GM19463 (cell line): Measurements from ENCODE around the gene DCPS.
"Not testable (repeated sequence)": the region's sequence is repeated elsewhere in the genome, so short reads cannot be mapped to it uniquely, and the experiment has no call there.

Experiments
- ATAC-seq: cut with Tn5 transposase; IDR thresholded peaks from one replicate; pipeline ENCODE4 v1.9.1; 2021; ENCODE audit warnings: mild to moderate bottlenecking, moderate library complexity; ENCODE audit not compliant: unreplicated experiment

Gene DCPS

DNA sequence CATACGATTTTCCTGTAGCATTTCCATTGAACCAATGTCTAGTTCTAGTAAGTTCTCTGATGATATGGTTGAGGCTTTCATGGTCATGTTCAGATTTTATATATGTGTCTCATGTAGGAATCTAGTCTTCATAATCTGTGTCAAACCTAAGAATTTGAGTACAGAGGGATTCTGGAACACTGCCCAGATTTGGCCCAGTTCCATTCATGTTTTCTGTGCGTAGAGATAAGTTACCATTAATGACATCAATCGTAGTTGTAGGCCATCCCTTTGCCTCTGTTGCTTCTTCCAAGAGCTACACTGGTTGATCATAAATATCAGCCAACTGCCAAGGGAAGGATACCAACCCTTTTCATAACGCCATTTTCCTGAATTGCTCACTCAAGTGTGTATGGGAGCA lies 74.9 kb downstream of the DCPS start:
- no peak for ATAC-seq

DNA sequence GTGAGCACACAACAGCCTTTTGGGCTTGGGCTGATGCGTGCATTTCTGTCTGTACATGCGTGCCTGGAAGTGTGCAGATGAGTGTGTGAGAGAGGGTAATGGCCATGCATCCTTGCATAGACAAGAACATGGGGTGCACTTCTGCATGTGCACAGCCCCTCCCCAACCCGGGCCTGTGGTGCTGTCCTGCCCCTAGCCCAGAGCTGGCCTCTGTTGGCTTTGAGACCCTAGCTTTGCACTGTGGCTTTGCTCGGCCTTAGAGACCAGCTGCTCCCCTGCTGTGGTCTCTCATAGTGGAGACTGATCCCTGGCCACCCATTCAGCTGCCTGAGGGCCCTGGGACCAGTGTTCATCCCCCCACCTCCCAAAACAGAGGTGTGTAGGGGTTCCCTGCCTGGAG lies 77.0 kb downstream of the DCPS start:
- no peak for ATAC-seq

DNA sequence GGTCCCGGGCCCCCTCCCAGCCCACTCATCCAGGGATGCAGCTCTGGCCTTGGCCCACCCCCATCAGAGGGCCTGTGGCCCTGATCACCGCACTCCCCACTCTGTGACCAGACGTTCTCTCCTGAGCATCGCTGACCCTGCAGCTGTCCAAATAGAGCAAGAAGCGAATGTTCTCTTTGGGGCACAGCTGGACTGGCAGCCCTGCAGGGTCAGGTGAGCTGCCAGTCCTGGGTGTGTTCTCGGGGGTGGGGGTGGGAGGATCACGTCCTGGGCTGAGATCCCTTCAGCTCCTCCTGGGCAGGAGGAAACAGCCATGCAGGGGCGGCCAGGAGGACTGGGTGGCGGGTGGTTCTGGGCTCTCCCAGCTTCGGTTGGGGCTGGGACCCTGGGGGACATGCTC lies 78.1 kb downstream of the DCPS start:
- ATAC-seq: not testable (repeated sequence)

DNA sequence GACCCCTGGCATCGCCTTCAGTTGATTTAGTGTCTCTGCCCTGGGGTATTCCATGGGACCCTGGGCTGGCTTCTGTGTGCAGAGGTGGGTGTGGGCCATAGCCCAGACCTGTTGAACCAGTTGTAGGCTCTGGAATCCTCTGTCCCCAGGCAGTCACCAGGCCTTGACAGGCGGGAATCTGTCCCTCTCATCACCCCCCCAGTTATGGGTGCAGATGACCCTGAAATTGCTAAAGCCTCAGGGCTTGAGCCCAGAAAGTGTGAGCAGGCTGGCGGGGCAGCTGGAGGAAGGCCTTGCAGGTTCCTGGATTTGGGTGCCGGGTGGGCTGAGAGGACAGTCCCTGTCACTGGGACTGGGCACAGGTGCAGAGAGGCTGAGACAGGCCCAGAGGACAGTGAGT lies 78.8 kb downstream of the DCPS start:
- not testable (repeated sequence) for ATAC-seq

DNA sequence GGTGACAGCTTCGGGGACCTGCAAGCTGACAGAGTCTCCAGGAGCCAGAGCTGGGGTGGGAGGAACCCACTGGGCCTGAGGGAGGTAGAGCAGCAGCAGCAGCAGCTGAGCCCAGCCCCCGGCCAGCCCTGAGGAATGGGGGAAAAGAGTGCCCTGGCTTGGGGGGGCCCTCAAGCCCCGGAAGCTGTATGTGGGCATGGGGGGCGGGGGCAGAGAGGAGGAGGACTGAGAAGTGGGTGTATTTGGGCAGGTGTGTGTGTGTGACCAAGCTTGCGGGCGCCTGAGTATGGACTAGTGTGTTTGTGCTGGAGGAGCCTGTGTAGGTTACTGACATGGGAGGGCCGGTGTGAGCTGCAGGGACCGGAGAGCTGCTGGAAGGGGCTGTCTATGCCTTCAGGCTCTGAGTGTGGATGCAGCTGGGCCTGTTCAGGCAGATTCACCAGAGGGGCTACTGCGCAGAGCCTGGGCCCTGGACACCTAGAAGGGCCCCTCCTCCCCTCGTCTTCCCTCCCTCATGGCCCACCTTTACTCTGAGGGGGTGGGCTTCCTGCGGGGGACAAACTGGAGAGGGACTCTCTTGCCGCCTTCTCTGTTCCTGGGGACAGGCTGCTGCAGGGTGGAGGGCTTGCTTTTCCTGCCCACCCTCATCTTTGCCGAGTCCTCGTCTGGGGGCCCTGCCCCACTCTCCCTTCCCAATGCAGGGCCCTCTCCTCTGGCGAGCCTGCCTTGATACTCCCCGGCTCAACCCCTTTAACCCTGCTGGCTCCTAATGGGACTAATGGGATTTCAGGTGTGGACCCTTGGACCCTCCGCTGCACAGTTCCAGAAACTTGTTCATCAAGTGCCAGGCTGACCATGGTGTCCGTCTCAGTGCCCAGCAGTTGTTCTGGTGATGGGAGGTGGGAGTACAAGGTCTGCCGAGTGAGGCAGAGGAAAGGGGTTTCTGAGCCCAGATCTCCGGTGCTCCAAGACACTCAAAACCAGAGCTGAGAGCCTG lies 79.8 kb downstream of the DCPS start:
- ATAC-seq: no peak

DNA sequence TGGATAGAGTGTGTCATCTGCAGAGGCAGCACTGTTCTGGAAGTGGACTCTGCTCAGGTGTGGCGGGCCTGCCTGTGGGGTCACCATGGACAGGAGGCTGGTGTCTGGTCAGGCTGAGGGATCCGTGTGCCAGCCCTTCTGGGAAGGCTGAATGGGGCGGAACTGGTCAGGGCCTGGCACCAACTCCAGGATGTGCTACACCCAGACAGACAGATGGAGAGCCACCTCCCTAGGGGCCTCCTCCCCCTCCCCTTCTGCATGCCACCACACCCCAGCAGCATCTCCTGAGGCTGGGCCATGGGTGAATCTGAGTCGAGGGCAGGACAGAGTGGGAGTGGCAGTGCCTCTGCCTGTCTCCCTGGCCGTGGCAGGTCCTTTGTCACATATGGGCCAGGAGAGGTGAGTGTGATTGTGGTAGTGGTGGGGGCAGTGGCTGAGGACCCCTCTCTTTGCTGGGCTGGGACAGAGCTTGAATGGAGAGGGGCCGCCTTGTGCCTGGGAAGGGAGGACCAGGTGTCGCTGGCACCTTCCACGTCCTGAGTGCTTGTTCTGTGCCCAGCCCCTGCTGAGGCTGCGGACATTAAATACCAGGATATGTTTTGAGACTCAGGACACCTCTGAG lies 80.7 kb downstream of the DCPS start:
- no peak for ATAC-seq

DNA sequence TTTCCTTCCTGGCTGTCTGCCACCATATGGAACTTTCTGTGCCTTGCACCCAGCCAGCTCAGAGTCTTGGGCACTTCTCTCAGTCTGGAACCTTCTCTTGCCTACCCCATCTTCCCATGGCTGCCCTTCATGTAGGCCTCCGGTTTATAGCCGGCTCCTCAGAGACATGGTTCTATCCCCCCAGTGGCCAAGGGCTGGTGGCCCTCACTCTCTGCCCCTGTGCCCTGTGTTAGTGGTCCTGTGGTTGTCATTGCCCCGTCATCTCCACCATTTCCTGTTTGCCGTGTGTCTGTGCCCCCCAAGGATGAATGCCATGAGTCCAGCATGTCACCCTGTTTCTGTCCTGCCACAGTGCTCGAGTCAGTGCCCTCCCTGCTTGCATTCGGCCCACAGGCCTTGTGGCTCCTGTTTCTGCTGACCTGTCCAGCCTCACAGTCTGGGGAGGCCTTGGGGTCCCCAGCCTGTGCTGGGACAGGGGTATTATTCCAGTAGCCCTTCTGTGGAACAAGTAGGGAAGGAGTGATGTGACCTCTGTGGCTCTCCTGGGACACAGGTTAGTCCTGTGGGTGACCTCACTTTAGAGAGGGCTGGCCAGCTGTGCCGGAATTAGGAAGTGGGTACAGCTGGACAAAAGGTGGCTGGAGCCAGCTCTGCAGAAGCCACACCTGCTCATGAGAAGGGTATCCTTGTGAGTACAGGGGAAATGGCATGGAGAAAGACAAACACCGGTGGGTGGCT lies 82.3 kb downstream of the DCPS start:
- ATAC-seq: no peak

DNA sequence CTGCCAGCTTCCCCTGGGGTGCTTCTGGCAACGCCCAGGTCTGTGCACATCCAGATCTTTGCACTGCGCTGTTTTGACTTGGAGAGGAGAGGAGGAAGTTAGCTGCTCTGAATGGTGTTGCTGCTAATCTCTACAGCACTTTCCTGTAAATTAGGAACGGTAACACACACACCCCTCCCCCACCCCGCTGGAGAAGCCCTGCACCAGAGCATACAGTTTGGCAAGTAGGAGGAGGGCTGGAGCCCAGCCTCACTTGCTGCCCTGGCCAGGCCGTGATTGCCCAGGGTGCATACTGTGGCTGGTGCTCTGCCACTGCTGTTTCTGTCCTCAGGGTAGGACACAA lies 82.8 kb downstream of the DCPS start:
- not testable (repeated sequence) for ATAC-seq

DNA sequence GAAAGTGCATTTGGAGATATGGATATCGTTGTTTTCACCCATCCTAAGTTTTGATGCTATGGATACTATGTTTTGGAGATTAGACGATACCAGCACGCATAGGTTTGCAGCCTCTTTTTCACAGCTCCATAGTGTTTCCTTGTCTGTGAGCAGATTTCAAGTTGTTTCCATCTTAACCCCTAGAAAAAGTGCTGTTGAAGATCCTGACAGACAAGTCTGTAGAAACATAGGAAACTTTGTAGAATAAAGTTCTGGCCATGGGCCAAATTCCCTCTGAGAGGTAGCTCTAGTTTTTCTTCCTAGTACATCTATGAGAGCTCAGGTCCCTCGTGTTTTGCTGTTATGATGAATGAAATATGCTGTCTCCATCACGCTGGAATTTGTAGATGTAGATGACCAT lies 84.0 kb downstream of the DCPS start:
- ATAC-seq: no peak

DNA sequence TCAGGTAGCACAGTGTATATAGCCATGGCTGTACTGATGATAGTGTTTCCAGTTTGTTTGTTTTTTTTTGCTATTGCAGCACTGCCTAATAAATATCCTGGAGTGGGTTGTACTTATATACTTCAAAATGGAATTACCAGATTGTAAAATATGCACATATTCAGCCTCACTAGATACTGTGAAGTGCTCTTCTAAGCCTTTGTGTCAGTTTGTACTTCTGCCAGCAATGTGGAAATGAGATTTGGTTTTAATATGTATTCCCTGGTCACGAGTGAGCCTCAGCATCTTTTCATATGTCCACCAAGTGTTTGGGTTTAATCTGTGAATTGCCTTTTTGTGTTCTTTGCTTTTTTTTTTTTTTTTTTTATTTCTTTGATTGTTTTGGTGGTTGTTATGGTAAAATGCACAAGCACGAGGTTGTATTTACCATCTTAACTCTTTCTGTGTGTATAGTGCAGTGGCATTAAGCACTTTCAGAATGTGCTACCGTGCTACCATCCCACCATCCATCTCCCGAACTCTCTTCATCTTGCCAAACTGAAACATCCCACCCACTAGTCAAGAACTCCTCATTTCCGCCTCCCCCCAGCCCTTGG lies 86.5 kb downstream of the DCPS start:
- ATAC-seq: no peak

DNA sequence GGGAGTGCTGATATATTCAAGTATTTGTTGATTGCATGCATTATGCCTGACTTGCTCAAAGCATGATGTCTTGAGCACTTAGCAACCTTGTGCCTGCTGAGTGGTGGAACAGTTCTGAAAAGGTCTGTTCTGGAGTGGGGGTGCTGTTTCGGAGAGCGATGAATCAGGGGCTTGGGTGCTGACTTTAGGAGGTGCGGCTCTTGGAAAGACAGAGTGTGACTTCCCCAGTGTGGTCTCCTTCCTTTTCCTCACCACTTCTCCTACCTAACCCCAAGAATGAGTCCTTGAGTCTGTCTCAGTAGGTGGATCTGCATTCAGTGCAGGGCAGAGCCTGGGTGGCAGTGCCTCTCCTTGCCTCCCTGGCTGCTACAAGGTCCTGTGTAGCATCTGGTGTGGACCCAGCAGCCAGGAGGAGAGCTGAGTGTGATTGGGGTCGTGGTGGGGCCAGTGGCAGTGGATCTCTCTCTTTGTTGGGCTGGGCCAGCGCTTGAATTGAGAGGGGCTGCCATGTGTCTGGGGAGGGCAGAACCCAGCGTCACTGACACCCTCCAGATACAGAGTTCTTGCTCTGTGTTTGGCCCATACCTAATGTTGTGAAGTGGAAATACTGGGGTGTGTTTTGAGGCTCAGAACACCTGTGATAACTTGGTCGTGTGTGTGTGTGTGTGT lies 87.6 kb downstream of the DCPS start:
- ATAC-seq: no peak

DNA sequence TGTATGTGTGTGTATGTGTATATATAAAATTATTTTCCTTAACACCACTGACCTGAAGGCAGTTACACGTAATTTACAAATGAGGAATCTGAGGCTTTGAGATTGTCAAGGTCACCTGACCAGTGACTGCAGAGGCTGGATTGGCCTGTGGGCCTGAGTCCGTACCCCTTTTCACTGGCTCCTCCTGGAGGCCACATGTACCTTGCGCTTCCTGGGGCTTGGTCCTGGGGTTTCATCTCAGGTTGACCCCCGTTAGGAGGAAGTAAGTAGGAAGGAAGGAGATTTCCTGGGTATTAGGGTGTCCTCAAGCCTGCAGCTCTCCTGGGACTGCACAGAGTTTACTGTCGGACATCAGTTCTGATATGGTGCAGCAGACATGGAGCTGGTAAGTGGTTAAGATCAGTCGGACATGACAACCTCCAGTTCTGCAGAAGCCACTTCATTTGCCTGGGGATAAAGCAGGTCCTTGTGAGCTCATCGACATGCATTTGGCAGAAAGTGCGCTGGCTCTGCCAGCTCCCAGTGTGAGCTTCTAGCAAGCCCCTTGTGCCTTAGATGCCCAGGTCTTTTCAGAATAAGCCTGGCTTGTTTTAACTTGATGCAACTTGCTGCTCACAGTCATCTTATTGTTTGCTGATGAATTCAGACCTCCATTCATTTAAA lies 88.2 kb downstream of the DCPS start:
- peak; percentile 84 for ATAC-seq

DNA sequence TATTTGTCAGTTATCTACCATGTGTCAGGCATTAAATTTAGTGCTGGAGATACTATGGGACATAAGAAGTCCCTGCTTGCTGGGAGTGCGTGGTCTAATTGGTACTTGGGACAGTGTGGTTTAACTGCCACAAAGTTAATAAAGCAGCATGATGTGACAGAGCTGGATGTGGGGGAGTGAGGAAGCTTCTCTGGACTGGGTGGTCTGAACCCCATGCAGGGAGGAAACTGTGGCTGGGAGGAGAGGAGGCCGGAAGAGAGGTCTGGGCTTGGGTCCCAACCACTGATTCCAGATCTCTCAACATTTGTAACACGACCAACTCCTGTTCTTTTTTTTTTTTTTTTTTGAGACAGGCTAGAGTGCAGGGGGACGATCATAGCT lies 88.8 kb downstream of the DCPS start:
- peak; percentile 18 for ATAC-seq

DNA sequence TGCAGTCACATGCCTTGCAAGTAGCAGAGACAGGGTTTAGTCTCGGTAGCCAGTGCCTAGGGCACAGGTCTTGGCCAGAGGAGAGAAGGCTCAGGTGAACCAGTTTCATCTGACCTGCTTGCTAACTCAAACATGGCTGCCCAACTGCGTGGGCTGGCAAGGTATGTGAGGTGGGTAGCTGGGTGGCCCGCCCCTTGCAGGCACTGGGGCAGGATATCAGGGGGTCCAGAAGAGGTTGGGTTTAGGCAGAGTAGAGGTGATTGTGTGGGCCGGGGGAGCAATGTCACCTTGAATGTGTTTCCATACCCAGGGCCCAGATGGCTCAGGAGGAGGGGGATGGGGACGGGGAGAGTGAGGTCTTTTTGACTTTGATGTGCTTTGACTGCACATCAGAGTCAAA lies 89.3 kb downstream of the DCPS start:
- no peak for ATAC-seq

DNA sequence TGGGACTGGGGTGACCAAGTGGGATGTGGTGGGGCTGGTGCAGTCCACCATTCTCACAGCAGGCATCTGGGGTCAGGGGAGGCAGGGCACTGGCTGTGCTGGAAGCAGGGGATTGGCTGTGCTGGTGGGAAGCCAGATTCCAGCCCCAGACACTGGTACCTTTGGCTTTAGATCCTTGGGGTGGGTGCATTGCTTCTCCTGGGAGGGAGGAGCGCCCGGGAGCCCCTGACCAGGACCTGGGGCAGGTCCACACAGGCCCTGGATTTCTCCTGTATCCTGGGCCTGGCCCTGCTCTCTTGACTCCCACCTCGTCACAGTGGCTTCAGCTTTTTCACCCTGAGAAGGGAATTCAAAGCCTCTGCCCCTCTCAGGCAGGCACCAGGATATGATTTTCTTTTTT lies 90.2 kb downstream of the DCPS start:
- ATAC-seq: no peak

DNA sequence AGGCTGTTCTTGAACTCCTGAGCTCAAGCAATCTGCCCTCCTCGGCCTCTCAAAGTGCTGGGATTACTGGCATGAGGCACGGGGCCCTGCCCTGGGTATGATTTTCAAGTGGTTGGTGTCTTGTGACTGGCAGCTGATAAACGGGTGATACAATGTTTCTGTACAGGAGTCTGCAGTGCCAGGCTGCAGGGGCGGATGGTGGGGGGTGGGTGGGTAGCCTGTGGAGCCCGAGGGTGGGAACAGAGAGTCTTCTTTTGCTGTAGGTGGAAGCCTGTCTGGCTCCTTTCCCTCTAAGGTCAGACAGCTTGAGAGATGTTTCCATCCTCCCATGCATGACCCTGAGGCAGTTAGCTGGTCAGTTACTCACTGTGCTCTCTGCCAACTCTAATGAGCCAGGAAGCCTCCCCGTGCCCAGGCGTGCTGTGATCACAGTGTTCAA lies 90.8 kb downstream of the DCPS start:
- ATAC-seq: not testable (repeated sequence)
